HepG2 (cell line): Measurements from ENCODE around the gene VAMP5. TPM values are rescaled to one million over a fixed set of nuclear protein-coding genes. Genes with fewer than 3 reads are reported as not detected.

Source experiments
- BRCA1 ChIP-seq: sonication (generic); formaldehyde crosslinking; IDR thresholded peaks from 2 replicates; pipeline ENCODE4 v1.4.0; 2020; ENCODE audit warnings: missing genetic modification reagents
- CBX5 ChIP-seq: sonication (generic); formaldehyde crosslinking; IDR thresholded peaks from 2 replicates; pipeline ENCODE4 v1.4.0; 2020; ENCODE audit warnings: missing genetic modification reagents, borderline replicate concordance
- FOXC1 ChIP-seq: sonication (generic); formaldehyde crosslinking; IDR thresholded peaks from 2 replicates; pipeline ENCODE4 v1.8.0; 2022; ENCODE audit warnings: mild to moderate bottlenecking, missing genetic modification reagents, borderline replicate concordance
- GATAD1 ChIP-seq: IDR thresholded peaks from 2 replicates; pipeline ENCODE4 v1.6.1; 2016; ENCODE audit warnings: missing genetic modification reagents, missing compliant biosample characterization
- PLSCR1 ChIP-seq: sonication (generic); formaldehyde crosslinking; IDR thresholded peaks from 2 replicates; pipeline ENCODE4 v1.5.0; 2020; ENCODE audit warnings: missing genetic modification reagents, mild to moderate bottlenecking, borderline replicate concordance
- SSRP1 ChIP-seq: IDR thresholded peaks from 2 replicates; pipeline ENCODE4 v1.6.1; 2016; ENCODE audit warnings: control low read depth
- XRCC5 ChIP-seq: fragments of 200-400 bp; formaldehyde crosslinking; optimal IDR thresholded peaks from 2 replicates; pipeline ENCODE3; 2017; ENCODE audit warnings: mild to moderate bottlenecking, low read length
- ZNF335 ChIP-seq: sonication (generic); formaldehyde crosslinking; IDR thresholded peaks from 2 replicates; pipeline ENCODE4 v1.4.0; 2020; ENCODE audit warnings: missing genetic modification reagents
- polyA plus RNA-seq, 8 experiments: library from polyadenylated mRNA; depleted of rRNA in 3 of 8; stranded (reverse) in 7 of 8; unstranded in 1 of 8; fragments of >200 nt; fragmentation: Illumina TruSeq in 4 of 8; extraction: Trizol in 4 of 8; gene quantifications; 2 replicates each; pipeline versions ENCODE4 v1.2.1 to v1.2.3, GENCODE V29; 2011 to 2016; ENCODE audit warnings: low read depth in 4 of 8, missing spikeins in 1 of 8, mixed read lengths in 1 of 8; ENCODE audit not compliant: insufficient read depth in 1 of 8
- total RNA-seq, 5 experiments: library from RNA; depleted of rRNA; stranded (reverse); fragments of >200 nt; fragmentation: Illumina TruSeq; extraction: Trizol; gene quantifications; 2 replicates each; pipeline ENCODE4 v1.2.3, GENCODE V29; 2016; ENCODE audit warnings: low read depth in 1 of 5
- TF ChIP-seq, protein P1 (sequence below): IDR thresholded peaks from 2 replicates; pipeline ENCODE4 v1.6.1; 2018; ENCODE audit warnings: missing genetic modification reagents, mild to moderate bottlenecking, missing compliant biosample characterization
- TF ChIP-seq, protein P2 (sequence below): IDR thresholded peaks from 2 replicates; pipeline ENCODE4 v1.6.1; 2018; ENCODE audit warnings: missing genetic modification reagents

VAMP5 gene
- total and polyA plus RNA-seq, 2 of the 13 experiments (the other 11 are each of a cell fraction or from before 2014, with no cell fraction given): 7.2 to 56.7 TPM

GRCh38 chr2:85607268-85608215, 23.3 kb downstream of the VAMP5 start (continued):
- TF ChIP-seq CBX5 (CRISPR knock-in tag) (no peak), ZNF335 (CRISPR knock-in tag) (0 out of 2 replicates have a peak, but pooled peaks have one; percentile 26), BRCA1 (no peak), FOXC1 (CRISPR knock-in tag) (no peak), GATAD1 (no peak), SSRP1 (CRISPR knock-in tag) (no peak), PLSCR1 (CRISPR knock-in tag) (no peak), XRCC5 (no peak)
- TF ChIP-seq, protein P1, sequence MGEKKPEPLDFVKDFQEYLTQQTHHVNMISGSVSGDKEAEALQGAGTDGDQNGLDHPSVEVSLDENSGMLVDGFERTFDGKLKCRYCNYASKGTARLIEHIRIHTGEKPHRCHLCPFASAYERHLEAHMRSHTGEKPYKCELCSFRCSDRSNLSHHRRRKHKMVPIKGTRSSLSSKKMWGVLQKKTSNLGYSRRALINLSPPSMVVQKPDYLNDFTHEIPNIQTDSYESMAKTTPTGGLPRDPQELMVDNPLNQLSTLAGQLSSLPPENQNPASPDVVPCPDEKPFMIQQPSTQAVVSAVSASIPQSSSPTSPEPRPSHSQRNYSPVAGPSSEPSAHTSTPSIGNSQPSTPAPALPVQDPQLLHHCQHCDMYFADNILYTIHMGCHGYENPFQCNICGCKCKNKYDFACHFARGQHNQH (CRISPR knock-in tag): 0 out of 2 replicates have a peak, but pooled peaks have one; percentile 19
- TF ChIP-seq, protein P2, sequence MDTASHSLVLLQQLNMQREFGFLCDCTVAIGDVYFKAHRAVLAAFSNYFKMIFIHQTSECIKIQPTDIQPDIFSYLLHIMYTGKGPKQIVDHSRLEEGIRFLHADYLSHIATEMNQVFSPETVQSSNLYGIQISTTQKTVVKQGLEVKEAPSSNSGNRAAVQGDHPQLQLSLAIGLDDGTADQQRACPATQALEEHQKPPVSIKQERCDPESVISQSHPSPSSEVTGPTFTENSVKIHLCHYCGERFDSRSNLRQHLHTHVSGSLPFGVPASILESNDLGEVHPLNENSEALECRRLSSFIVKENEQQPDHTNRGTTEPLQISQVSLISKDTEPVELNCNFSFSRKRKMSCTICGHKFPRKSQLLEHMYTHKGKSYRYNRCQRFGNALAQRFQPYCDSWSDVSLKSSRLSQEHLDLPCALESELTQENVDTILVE (CRISPR knock-in tag): no peak
